Activated CD4-positive, alpha-beta T cell treated with anti-CD3 and anti-CD28 coated beads, Interleukin-2, amount 50 U/mL, for 24 hours (primary cell): Measurements from ENCODE around the gene CSRP1.

ENCODE experiments used
- DNase-seq, 2 donors: peaks; one replicate each; pipeline ENCODE4 v3.0.0-alpha.2; 2020; ENCODE audit warnings: low read depth in 1 of 2, low spot score in 1 of 2

The CSRP1 gene

DNA sequence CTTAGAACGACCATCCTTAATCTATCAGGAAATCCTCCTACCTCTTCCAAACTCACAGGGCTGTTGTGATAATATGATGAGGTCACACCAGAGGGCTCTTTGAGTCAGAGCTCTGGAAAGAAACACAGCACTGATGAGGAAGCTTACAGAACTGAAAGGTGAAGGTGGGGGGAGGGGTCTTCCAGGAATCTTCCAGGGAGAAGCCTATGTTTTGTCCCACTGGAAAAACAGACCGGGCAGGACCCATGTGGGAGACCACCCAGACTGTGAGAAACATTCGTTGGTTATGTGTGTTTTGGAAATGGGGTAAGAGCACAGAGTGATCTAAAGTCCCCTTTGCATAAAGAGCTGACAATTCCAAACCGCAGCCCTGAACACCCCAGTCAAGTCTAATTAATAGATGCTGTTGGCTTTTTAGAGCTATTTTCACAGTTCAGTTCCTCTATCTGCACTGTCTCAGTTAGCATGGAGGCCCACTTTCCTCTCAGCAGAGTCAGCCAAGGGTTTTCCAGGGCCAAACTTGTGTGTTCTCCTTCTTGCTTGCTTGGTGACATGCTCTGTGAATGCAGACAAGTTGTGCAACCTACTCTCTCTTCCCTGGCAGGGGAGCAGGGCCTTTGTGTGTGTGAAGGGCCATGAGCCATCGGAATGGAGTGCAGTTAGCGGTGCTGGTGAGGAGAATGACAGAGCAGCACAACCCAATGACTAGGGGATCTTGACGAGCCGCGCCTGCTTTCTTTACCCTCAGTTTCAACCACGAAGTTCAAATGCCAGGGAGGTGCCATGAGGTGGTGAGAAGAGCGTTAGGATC lies 50.2 kb downstream of the CSRP1 start:
- no peak for DNase-seq

DNA sequence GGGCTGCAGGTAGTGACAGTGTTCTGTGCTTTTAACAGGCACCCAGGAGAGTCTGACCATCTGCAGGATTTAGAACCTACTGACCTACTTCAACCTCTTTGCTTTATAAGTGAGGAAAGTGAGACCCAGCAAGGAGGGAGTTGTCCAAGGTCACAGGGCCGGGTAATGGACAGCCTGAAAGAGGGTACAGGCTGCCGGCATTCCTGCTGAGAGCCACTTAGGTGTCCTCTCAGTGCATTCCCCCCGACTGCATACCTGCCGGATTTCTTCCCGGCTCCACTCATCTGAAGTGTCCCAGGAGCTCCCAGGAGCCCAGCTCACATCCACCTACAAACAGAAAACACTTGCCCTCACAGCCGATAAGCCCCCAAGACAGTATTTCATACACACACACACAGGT lies 51.8 kb downstream of the CSRP1 start:
- no peak for DNase-seq

DNA sequence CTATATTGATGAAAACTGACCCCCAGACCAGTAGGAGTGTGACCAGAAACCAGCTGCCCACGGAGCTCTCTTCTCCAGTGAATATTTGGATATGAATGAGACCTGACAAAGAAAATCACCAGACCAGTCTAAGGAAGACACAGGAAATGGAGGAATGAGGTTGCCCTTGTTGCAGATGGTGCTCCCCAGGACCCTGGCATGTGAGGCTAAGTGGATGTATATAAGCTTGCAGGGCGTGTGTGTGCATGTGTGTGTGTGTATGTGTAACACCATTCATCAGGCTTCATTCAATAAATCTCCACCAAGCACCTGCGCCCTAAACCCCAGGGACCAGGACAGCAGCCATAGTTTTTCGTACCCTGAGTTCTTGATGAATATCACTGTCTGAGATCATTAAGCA lies 52.3 kb downstream of the CSRP1 start:
- DNase-seq: no peak

DNA sequence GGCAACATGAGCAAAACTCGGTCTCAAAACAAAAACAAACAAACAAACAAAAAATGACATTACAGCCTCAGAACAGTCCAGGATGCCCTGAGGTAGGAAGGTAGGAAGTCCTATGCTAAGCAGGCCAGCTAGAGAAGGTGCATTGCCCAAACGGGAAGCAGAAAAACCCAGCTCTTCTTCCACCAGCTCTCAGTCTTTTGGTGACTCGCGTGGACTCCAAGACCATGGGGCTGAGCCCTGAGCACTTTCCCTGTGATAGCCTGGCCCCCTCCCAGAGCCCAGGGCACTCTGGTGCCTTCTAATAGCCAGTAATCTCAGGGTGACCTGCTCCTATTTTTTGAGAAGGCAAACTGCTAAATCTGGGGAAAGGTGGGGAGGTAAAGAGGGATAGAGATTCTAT lies 54.1 kb downstream of the CSRP1 start:
- no peak for DNase-seq

DNA sequence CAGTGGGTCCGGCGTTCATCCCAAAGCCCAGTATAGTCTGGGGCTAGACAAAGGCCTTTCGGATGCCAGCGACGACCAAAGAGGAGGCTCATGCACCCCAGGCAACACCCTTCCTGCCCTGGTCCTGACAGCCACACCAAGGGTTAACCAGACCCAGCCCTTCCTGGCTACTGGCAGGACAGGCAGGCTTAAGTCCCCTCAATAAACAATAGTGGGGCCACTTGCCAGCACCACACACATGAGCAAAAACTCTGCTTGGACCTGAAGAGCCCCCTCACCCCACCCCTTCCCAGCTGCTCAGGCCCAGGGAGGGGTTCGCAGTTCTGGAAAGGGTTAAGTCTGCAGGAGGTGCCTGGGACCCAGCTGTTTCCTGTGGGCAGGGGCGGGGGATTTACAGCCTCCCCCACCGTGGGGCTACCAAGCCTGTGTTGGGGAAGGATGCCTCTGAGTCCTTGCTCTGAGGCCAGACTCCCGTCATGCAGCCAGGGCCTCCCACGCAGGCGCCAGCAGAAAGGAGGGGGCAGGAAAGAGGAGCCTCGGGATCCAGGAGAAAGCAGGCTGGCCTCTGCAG lies 56.1 kb downstream of the CSRP1 start:
- no peak for DNase-seq

DNA sequence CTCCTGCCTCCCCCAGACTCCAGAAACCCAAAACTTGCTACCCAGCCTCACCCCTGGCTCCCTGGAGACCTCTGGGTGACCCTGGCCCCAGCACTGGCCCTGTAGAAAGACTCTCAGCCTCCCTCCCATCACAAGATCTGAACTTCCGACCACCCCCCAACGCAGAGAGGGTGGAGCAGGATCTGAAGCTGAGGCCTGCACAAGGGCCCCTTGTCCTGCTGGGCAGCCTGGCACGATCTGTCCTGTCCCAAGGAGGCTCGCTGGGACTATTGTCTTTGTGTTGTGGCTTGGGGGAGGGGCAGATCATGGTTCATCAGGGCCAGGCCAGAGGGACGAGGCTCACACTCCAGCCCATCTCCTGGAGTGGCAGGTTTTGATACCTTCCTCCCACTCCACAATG lies 57.9 kb downstream of the CSRP1 start:
- no peak for DNase-seq

DNA sequence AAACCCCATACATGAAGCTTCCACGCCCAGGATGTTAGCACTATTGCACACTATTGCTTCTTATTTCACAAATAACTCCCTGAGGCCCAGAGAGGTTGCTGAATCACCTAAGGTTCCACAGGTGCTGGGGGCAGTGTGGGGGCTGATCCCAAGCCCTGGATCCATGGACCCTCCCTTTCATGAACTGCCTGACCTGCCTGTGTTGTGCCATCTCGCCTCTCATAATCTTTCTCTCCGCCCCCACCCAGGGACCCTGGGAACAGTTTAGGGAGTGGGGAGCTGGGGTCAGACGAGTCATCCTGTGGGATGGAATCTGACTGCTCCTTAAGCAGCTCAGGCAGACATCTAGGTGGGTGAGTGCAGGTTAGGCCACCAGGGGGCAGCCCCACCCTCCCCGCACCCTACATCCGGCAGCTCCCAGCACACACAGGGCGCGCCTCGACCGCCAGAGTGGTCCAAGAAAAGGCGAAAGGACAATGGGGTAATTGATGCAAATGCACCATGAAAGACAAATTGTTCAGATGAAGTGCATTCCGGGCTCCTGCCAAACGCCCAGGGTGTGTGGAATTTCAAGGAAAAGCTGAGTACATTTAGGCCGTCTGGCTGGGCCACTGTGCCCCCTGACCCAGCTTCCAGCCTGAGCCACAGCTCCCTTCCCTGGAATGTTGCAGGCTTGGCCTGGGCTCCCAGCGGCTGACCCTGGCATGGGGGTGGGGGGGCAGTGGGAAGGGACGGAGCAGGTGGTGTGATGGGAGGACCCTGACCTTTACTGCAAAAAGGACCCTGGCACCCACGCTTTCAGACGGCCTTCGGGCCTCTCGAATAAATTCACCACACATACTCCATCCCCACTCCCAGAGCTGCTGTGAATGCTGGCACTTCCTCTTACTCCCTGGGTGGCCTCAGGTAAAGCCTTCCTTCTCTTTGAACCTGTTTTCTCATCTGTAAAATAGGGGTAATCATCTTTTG lies 58.7 kb downstream of the CSRP1 start:
- DNase-seq: peak; percentile 29 to 45

DNA sequence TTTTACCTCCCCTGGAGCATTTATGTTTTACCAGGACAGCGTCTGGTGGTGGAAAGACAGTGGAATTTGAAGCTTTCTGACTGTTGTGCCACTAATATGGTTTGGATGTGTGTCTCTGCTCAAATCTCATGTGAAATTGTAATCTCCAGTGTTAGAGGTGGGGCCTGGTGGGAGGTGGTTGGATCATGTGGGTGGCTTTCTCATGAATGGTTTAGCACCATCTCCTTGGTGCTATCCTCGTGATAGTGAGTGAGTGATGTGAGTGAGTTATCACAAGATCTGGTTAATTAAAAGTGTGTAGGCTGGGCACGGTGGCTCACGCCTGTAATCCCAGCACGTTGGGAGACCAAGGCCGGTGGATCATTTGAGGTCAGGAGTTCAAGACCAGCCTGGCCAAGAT lies 61.6 kb downstream of the CSRP1 start:
- DNase-seq: no peak

DNA sequence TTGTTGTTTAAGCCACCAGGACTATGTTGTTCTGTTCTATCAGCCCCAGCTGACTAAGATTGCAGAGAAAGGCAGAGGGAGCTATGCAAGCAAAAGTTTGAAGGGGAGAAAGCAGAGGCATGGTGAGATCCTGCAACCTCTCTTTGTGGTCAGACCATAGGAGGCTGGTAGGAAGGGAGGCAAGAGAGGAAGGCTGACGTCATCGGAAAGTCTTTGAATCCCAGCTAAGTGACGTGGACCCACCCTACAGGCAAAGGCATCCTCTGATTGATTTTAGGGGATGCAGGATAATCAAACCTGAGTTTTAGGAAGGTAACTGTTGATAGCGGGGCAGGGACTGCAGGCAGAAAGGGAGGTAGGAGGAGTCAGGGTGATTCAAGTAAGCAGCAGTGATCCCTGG lies 62.1 kb downstream of the CSRP1 start:
- no peak for DNase-seq

DNA sequence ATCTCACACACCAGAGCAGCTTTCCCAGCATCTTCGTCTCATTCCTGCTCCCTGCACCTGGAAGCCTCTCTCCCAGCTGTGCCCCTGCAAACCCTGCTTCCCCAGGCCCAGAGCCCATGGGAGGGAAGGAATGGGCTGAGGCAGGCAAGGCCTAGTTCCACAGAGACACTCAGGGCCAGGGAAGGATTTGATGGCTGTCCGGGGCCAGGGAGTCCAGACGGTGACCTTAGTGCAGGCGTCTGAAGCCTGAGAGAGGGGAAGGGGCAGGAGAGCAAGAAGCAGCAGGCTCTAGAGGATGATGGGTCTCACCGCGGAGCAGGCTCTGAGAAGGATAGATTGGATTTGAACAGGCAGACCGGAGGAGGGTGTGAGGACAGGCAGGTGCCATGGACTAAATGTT lies 63.2 kb downstream of the CSRP1 start:
- DNase-seq: no peak

DNA sequence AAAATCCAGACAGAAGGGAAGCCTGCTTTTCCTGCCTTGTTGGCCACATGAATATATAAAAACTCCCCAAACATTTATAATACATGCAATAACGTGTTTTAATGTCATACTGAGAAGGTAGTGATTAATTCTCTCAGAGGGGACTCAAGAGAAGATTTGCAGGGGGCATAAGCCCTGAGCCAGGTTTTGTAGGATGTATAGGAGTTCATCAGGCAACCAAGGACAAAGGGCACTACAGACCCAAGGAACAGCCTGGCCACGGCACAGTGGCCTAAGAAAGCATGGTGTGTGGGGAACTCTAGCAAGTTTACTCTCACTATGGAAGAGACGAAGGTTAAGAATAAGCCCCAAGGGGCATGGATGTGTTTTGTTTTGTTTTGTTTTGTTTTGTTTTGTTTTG lies 70.0 kb downstream of the CSRP1 start:
- DNase-seq: no peak

DNA sequence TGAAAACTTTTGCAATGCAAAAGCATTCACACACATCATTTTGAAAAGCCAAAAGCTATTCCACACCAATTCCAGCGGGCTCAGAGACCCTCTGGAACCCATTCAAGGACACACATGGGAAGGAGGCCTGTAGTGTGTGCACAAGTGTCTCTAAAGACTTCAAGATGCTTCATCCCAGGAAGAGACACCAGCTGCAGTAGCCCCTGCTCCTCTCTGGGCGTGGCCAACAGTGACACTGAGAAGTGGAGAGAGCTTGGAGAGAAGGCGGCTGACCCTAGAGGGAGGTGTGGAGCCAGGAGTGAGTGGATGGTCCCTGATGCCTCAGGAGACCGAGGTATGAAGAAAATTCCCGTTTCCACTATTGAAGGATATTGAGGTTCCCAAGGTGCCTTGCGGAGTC lies 70.5 kb downstream of the CSRP1 start:
- no peak for DNase-seq

DNA sequence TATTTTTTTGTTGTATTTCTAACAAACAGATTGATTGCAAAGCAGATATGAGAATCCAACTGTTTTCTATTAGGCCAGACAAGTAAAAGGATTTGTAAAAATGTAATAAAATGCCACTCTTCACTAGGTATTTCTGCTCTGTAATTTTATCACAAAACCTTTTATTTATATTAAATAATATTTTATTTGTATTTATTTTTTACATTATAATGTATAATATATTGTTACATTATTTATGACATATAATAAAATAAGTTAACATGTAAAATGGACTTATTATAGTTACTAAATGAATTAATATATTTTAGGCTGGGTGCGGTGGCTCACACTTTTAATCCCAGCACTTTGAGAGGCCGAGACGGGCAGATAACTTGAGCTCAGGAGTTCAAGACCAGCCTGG lies 72.7 kb downstream of the CSRP1 start:
- no peak for DNase-seq

DNA sequence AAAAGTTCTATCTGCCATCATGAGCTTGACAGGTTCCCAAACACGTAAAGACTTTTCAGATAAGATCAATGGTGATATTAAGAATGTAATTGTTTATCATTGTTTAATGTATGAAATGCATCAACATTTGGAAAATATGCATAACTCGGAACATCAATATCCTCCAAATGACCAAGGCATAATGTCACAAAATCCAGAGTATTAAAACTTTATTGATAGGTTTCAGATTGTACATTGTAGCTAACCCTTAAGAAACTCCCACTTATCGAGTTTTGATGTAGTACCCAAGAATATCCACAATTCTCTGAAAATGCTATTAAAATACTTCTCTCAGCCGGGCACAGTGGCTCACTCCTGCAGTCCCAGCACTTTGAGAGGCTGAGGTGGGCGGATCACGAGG lies 73.3 kb downstream of the CSRP1 start:
- DNase-seq: no peak
